ENCODE measurements around the gene PSME1.

PSME1 gene

GRCh38 chr14:24135834-24136683, at the start of gene PSME1:
Gene PSME1 (plus strand): TSS chr14:24136194. CDS start chr14:24136263, 69 bp downstream.
- peak; percentile 75 for DNase-seq (ENCODE audit: low read depth)

GRCh38 chr14:24087004-24087403, 49.0 kb upstream of the PSME1 start:
- no peak for DNase-seq (ENCODE audit: low read depth)

GRCh38 chr14:24088095-24088494, 47.9 kb upstream of the PSME1 start:
- no peak for DNase-seq (ENCODE audit: low read depth)

- no peak for DNase-seq (ENCODE audit: low read depth)
These were observed 46.1 kb upstream of the PSME1 start for GRCh38 chr14:24089890-24090289.

- DNase-seq (ENCODE audit: low read depth) = no peak
These were observed 43.9 kb upstream of the PSME1 start for GRCh38 chr14:24092110-24092504.

GRCh38 chr14:24092505-24093206, 43.3 kb upstream of the PSME1 start:
- no peak for DNase-seq (ENCODE audit: low read depth)

- no peak for DNase-seq (ENCODE audit: low read depth)
These were observed 42.6 kb upstream of the PSME1 start for GRCh38 chr14:24093207-24093900.

- peak; percentile 96 for DNase-seq (ENCODE audit: low read depth)
These were observed 41.8 kb upstream of the PSME1 start, which contains the start of gene PCK2 for GRCh38 chr14:24093901-24094840. Gene PCK2 (plus strand): TSS chr14:24094311. CDS start chr14:24094406, 95 bp downstream.

GRCh38 chr14:24094841-24095270, 41.1 kb upstream of the PSME1 start:
- DNase-seq (ENCODE audit: low read depth) = no peak

- peak; percentile 43 for DNase-seq (ENCODE audit: low read depth)
These were observed 40.5 kb upstream of the PSME1 start for GRCh38 chr14:24095271-24096068.

GRCh38 chr14:24096545-24097181, 39.3 kb upstream of the PSME1 start:
- DNase-seq (ENCODE audit: low read depth) = no peak

- no peak for DNase-seq (ENCODE audit: low read depth)
These were observed 37.6 kb upstream of the PSME1 start for GRCh38 chr14:24098229-24098926.

GRCh38 chr14:24098927-24099813, 36.8 kb upstream of the PSME1 start:
- no peak for DNase-seq (ENCODE audit: low read depth)

- no peak for DNase-seq (ENCODE audit: low read depth)
These were observed 35.6 kb upstream of the PSME1 start for GRCh38 chr14:24100197-24100981.

GRCh38 chr14:24100982-24101494, 35.0 kb upstream of the PSME1 start:
- no peak for DNase-seq (ENCODE audit: low read depth)

- DNase-seq (ENCODE audit: low read depth) = no peak
These were observed 33.5 kb upstream of the PSME1 start for GRCh38 chr14:24102357-24103048.

GRCh38 chr14:24103451-24103850, 32.5 kb upstream of the PSME1 start:
- DNase-seq (ENCODE audit: low read depth) = no peak
